Measurements from ENCODE around the gene ATP9A. TPM values are rescaled to one million over a fixed set of nuclear protein-coding genes. Genes with fewer than 3 reads are reported as not detected.
A peak's percentile ranks its signal among the peaks of the same experiment; 100 is the strongest.

Gene ATP9A
- total and polyA plus RNA-seq, 2 of the 4 experiments (the other 2 are of a cell fraction): 10.6 to 22.4 TPM

- Histone ChIP-seq H3K79me1 (ENCODE audit: low read depth in 1 of 2, low read length in 2 of 2) (peaks cover 0 to 22% of the 10 kb centered on the region in 2 experiments; a peak in 2 of 4 replicates), H3K4me1 (ENCODE audit: control insufficient read depth, insufficient read depth, low read length) (peaks cover 14% of the 10 kb centered on the region), H3K4me2 (ENCODE audit: low read depth, low read length) (no peak overlapping the region), H4K5ac (ENCODE audit: low read depth, low read length) (no peak overlapping the region), H3K4me3 (ENCODE audit: insufficient read depth, low read depth, low read length) (no peak overlapping the region), H4K91ac (ENCODE audit: insufficient read depth, low read depth, low read length) (no peak overlapping the region), H2BK120ac (ENCODE audit: low read depth, low read length) (peak overlapping the region; percentile 21; the same call in 1 of the 2 replicates), H3K27ac (ENCODE audit: insufficient read depth, low read length) (no peak overlapping the region), H3K9me3 (ENCODE audit: control insufficient read depth, insufficient read depth, low read length) (no peaks in the 10 kb centered on the region), H3K14ac (replicated peaks; ENCODE audit: low read depth, low read length) (no peak overlapping the region), H3K23ac (ENCODE audit: low read depth, low read length) (no peak overlapping the region), H3K56ac (ENCODE audit: extremely low read depth, insufficient read depth, low read length) (no peak overlapping the region), H2BK20ac (ENCODE audit: low read depth, low read length) (no peak overlapping the region), H3K4ac (ENCODE audit: low read depth, low read length) (peak overlapping the region; percentile 27; the same call in 1 of the 2 replicates), H3K18ac (ENCODE audit: low read depth, low read length) (no peak overlapping the region), H3K9ac (ENCODE audit: low read depth, low read length) (no peak overlapping the region), H2BK15ac (ENCODE audit: low read depth, low read length) (no peak overlapping the region), H3K27me3 (ENCODE audit: control insufficient read depth, insufficient read depth, low read length) (no peaks in the 10 kb centered on the region), H2AK9ac (replicated peaks; ENCODE audit: low read depth, low read length, poor library complexity) (peak overlapping the region; percentile 2), H2BK5ac (ENCODE audit: low read depth, low read length, poor library complexity, severe bottlenecking) (no peak overlapping the region), H3K9me1 (ENCODE audit: insufficient read depth, low read length) (peaks cover 6% of the 10 kb centered on the region), H2AFZ (replicated peaks; ENCODE audit: low read length, poor library complexity) (peak overlapping the region; percentile 3), H4K8ac (ENCODE audit: low read depth in 2 of 2, low read length in 2 of 2) (peak overlapping the region in 1 of 2 experiments; percentile 44; a peak in 2 of 4 replicates), H3K36me3 (ENCODE audit: control insufficient read depth, insufficient read depth, low read length) (no peaks in the 10 kb centered on the region), H2AK5ac (ENCODE audit: low read depth, low read length) (peak overlapping the region; percentile 86), H4K20me1 (ENCODE audit: insufficient read depth, low read length) (no peaks in the 10 kb centered on the region)
- DNase-seq (peak; percentile 70), ATAC-seq (ENCODE audit: low read depth) (peak; percentile 81)
- dilution Hi-C loops (cut with HindIII; ENCODE audit: low sequenced_read_pairs, unreplicated experiment): no loop called here
- in situ Hi-C loops (cut with MboI; ENCODE audit: low sequenced_read_pairs): no loop called here
- BruUV-seq (replicated peaks): no TSS peak
- CTCF ChIA-PET: no interaction called here
- intact Hi-C loops (cut with micrococcal nuclease): loop anchor here (1.0 to 5.0 kb wide), 2 partner anchors 58 to 444 kb away; no protein-coding TSS in a partner anchor
- POLR2A ChIA-PET (ENCODE audit: unreplicated experiment): no interaction called here
- WGBS, 2 experiments (ENCODE audit: extremely low coverage in 2 of 2, insufficient read length in 1 of 2): 0% methylated on average over 1 of the region's 12 CpGs; no CpG with 5 or more reads in 1 of the 2 experiments
- TF ChIP-seq CTCF (conservative IDR thresholded peaks at IDR 0.05; ENCODE audit: low read depth, low read length) (peak; percentile 79), RFX5 (IDR thresholded peaks at IDR 0.05; ENCODE audit: low read depth, low read length) (no peak), CEBPB (IDR thresholded peaks at IDR 0.05; ENCODE audit: low read depth, low read length) (no peak), RAD21 (IDR thresholded peaks at IDR 0.05; ENCODE audit: low read length) (peak; percentile 89), SMC3 (IDR thresholded peaks at IDR 0.05; ENCODE audit: low read depth, low read length) (peak; percentile 88), MAZ (IDR thresholded peaks at IDR 0.05; ENCODE audit: borderline replicate concordance, low read depth, low read length) (no peak), CHD1 (IDR thresholded peaks at IDR 0.05; ENCODE audit: low read depth, low read length) (no peak), FOS (IDR thresholded peaks at IDR 0.05; ENCODE audit: low read depth, low read length) (no peak), ELK1 (IDR thresholded peaks at IDR 0.05; ENCODE audit: borderline replicate concordance, low read depth, low read length) (no peak), POLR2A (IDR thresholded peaks at IDR 0.05; ENCODE audit: low read depth, low read length) (0 out of 2 replicates have a peak, but pooled peaks have one; percentile 45), USF2 (IDR thresholded peaks at IDR 0.05; ENCODE audit: low read depth, low read length) (no peak)
Observed at GRCh38 chr20:51639206-51639832, 128.9 kb downstream of the ATP9A start.
